Measurements from ENCODE around the gene JADE1.

GRCh38 chr4:128855621-128856020 lies 46.1 kb downstream of the JADE1 start:
- TF ChIP-seq CTCF (IDR thresholded peaks at IDR 0.05) (no peak), EP300 (IDR thresholded peaks at IDR 0.05) (no peak)

Measured in suprapubic skin (tissue), 3 donors.